HCT116 (cell line): ENCODE results near the gene HDAC10. TPM values are rescaled to one million over a fixed set of nuclear protein-coding genes. Genes with fewer than 3 reads are reported as not detected.
A peak's percentile ranks its signal among the peaks of the same experiment; 100 is the strongest.

ENCODE experiments used
- ATAC-seq: fragments of 200-7000 bp; cut with Tn5 transposase; 2 replicates; pipeline ENCODE4 v1.9.1; 2020; ENCODE audit warnings: mild to moderate bottlenecking, moderate library complexity
- BruUV-seq: library from RNA; stranded (reverse); fragments of 400-500 nt; replicated peaks from 2 replicates; lab custom pipeline; 2021; lab: Mats Ljungman, UMichigan
- CTCF ChIA-PET: fragments of 300-600 bp; sonication (Branson Sonifier 250); formaldehyde crosslinking; loops from one replicate; lab custom pipeline; 2021; ENCODE audit warnings: antibody characterized with exemption; lab: Charles Lee
- POLR2A ChIA-PET: fragments of 300-600, 350-600 bp; sonication (Branson Sonifier 250); formaldehyde crosslinking; loops from one replicate; lab custom pipeline; 2021; ENCODE audit warnings: antibody characterized with exemption; lab: Charles Lee
- RAD21 ChIA-PET, 2 experiments: fragments of 300-600 bp; sonication (Branson Sonifier 250); formaldehyde crosslinking; loops; one replicate each; lab custom pipeline; 2023; ENCODE audit warnings: low total read pairs in 2 of 2; ENCODE audit not compliant: uncharacterized antibody in 2 of 2, unreplicated experiment in 2 of 2, low non-redundant PET in 1 of 2; lab: Charles Lee
- DNase-seq: peaks from one replicate; pipeline ENCODE4 v3.0.0-alpha.2; 2010; ENCODE audit warnings: low read depth, low spot score
- H2AFZ ChIP-seq: fragments of 200-600 bp; shearing (Covaris generic), sonication (generic); 2 replicates; pipeline ENCODE4 v1.6.1; 2017; ENCODE audit warnings: low read depth, mixed run types, mixed read lengths, antibody characterized with exemption, low read length; ENCODE audit not compliant: poor library complexity, severe bottlenecking
- H3K27ac ChIP-seq: 2 replicates; pipeline ENCODE4 v1.5.1; 2012; ENCODE audit warnings: low read depth, low read length
- H3K27me3 ChIP-seq: fragments of 200-600 bp; sonication (generic); 2 replicates; pipeline ENCODE4 v1.6.1; 2016; ENCODE audit warnings: mixed run types, low read length, mixed read lengths; ENCODE audit not compliant: insufficient read depth
- H3K36me3 ChIP-seq, 2 experiments: fragments of 200-500 bp in 1 of 2; fragments of 200-600 bp in 1 of 2; sonication (Bioruptor generic) in 1 of 2; sonication (generic) in 1 of 2; 2 replicates each; pipeline versions ENCODE4 v1.5.1 to v1.6.1; 2014 to 2016; ENCODE audit warnings: low read length in 2 of 2, inconsistent platforms in 1 of 2, mixed read lengths in 1 of 2, mixed run types in 1 of 2; ENCODE audit not compliant: insufficient read depth in 2 of 2, control insufficient read depth in 1 of 2
- H3K4me1 ChIP-seq, 2 experiments: fragments of 200-600 bp in 1 of 2; sonication (generic) in 1 of 2; 2 replicates each; pipeline versions ENCODE4 v1.5.1 to v1.6.1; 2012 to 2017; ENCODE audit warnings: low read length in 2 of 2, inconsistent platforms in 1 of 2, mild to moderate bottlenecking in 1 of 2, mixed read lengths in 1 of 2, mixed run types in 1 of 2, moderate library complexity in 1 of 2; ENCODE audit not compliant: insufficient read depth in 2 of 2, control insufficient read depth in 1 of 2
- H3K4me2 ChIP-seq: fragments of 200-600 bp; sonication (generic); 2 replicates; pipeline ENCODE4 v1.6.1; 2017; ENCODE audit warnings: mixed run types, low read length, mixed read lengths
- H3K4me3 ChIP-seq, 2 experiments: fragments of 200-600 bp in 1 of 2; sonication (generic) in 1 of 2; replicated peaks in 1 of 2; 2 replicates each; pipeline ENCODE4 v1.5.1; 2011 to 2016; ENCODE audit warnings: low read length in 2 of 2, control low read depth in 1 of 2, low read depth in 1 of 2, mild to moderate bottlenecking in 1 of 2, mixed read lengths in 1 of 2, mixed run types in 1 of 2
- H3K79me2 ChIP-seq: fragments of 200-600 bp; sonication (generic); 2 replicates; pipeline ENCODE4 v1.6.1; 2017; ENCODE audit warnings: mild to moderate bottlenecking, mixed run types, low read length, moderate library complexity, mixed read lengths; ENCODE audit not compliant: insufficient read depth
- H3K9ac ChIP-seq: fragments of 200-600 bp; sonication (generic); 2 replicates; pipeline ENCODE4 v1.6.1; 2016; ENCODE audit warnings: low read length, mixed read lengths
- H3K9me2 ChIP-seq: fragments of 200-600 bp; sonication (generic), shearing (Covaris generic); 2 replicates; pipeline ENCODE4 v1.6.1; 2017; ENCODE audit warnings: mixed run types, mild to moderate bottlenecking, moderate library complexity; ENCODE audit not compliant: insufficient read depth
- H3K9me3 ChIP-seq, 2 experiments: fragments of 200-500 bp in 1 of 2; fragments of 200-600 bp in 1 of 2; sonication (Bioruptor generic) in 1 of 2; sonication (generic) in 1 of 2; 2 replicates each; pipeline ENCODE4 v1.6.1; 2014 to 2017; ENCODE audit warnings: low read length in 2 of 2, mixed read lengths in 2 of 2, inconsistent platforms in 1 of 2, low read depth in 1 of 2, mild to moderate bottlenecking in 1 of 2, mixed run types in 1 of 2, moderate library complexity in 1 of 2; ENCODE audit not compliant: control insufficient read depth in 1 of 2, insufficient read depth in 1 of 2
- H4K20me1 ChIP-seq: fragments of 200-600 bp; sonication (generic), shearing (Covaris generic); 2 replicates; pipeline ENCODE4 v1.6.1; 2017; ENCODE audit warnings: mixed run types, mild to moderate bottlenecking, moderate library complexity; ENCODE audit not compliant: insufficient read depth
- EGR1 ChIP-seq: IDR thresholded peaks from 2 replicates; pipeline ENCODE4 v1.6.1; 2012; ENCODE audit warnings: low read depth
- EZH2 ChIP-seq: fragments of 200-600 bp; sonication (generic); IDR thresholded peaks from 2 replicates; pipeline ENCODE4 v1.6.1; 2017; ENCODE audit warnings: antibody characterized with exemption, mixed run types
- EZH2phosphoT487 ChIP-seq: fragments of 200-600 bp; IDR thresholded peaks from 2 replicates; pipeline ENCODE4 v1.6.1; 2018; ENCODE audit warnings: antibody characterized with exemption, borderline replicate concordance
- FOSL1 ChIP-seq: IDR thresholded peaks from 2 replicates; pipeline ENCODE4 v1.6.1; 2012; ENCODE audit warnings: low read depth
- JUND ChIP-seq: IDR thresholded peaks from 2 replicates; pipeline ENCODE4 v1.6.1; 2012
- POLR2A ChIP-seq: IDR thresholded peaks from 2 replicates; pipeline ENCODE4 v1.7.0; 2011; ENCODE audit warnings: borderline replicate concordance; ENCODE audit not compliant: insufficient read depth, insufficient read length; ENCODE audit errors: extremely low read depth
- POLR2AphosphoS5 ChIP-seq: IDR thresholded peaks from 2 replicates; pipeline ENCODE4 v1.6.1; 2011; ENCODE audit warnings: mild to moderate bottlenecking, low read depth, low read length, moderate library complexity
- RAD21 ChIP-seq: IDR thresholded peaks from 2 replicates; pipeline ENCODE4 v1.6.1; 2012; ENCODE audit warnings: low read depth, mild to moderate bottlenecking
- SIN3A ChIP-seq: IDR thresholded peaks from 2 replicates; pipeline ENCODE4 v1.6.1; 2012; ENCODE audit warnings: low read depth
- SP1 ChIP-seq: IDR thresholded peaks from 2 replicates; pipeline ENCODE4 v1.6.1; 2012; ENCODE audit warnings: low read depth
- ZFX ChIP-seq: fragments of 450-650 bp; IDR thresholded peaks from 2 replicates; pipeline ENCODE4 v1.6.1; 2017
- intact Hi-C: fragments of 100-400 bp; cut with micrococcal nuclease; formaldehyde crosslinking; loops from 2 replicates; pipeline ENCODE4 v1.10.0; 2022
- total RNA-seq: library from RNA; stranded (reverse); gene quantifications from one replicate; pipeline ENCODE4 v1.2.1, GENCODE V29; 2021; ENCODE audit not compliant: unreplicated experiment
- TF ChIP-seq, protein P1 (sequence below): IDR thresholded peaks from 2 replicates; pipeline ENCODE4 v1.6.1; 2012; ENCODE audit warnings: low read depth
- TF ChIP-seq, protein P2 (sequence below): IDR thresholded peaks from 2 replicates; pipeline ENCODE4 v1.6.1; 2012

Gene HDAC10
- total RNA-seq, 1 experiment from 2014 or later = 67.5 TPM

GRCh38 chr22:50259302-50259701 is 8.2 kb upstream of the HDAC10 start:
- H3K4me3 ChIP-seq = no peak overlapping the region
- intact Hi-C loops = no loop called here
- no peaks in the 10 kb centered on the region for H3K9me2 ChIP-seq
- H3K4me2 ChIP-seq = no peak overlapping the region
- peak overlapping the region; percentile 10; the same call in 1 of the 2 replicates for H3K27ac ChIP-seq
- H3K27me3 ChIP-seq = no peaks in the 10 kb centered on the region
- H2AFZ ChIP-seq = no peak overlapping the region
- ChIA-PET CTCF (interaction anchor here (0.6 kb wide), 1 partner anchor 22 kb away, joined by 5 read pairs; no protein-coding TSS in a partner anchor), POLR2A (interaction anchor here (0.8 kb wide), 1 partner anchor 101 kb away, joined by 4 read pairs; no protein-coding TSS in a partner anchor), RAD21 (interaction anchor here in 1 of 2 experiments (1.2 kb wide), 1 partner anchor 8 kb away, joined by 3 read pairs; the partner anchor contains the start of gene HDAC10)
- TF ChIP-seq ZFX (no peak), RAD21 (no peak), FOSL1 (no peak), POLR2A (no peak)
- ATAC-seq (no peak), DNase-seq (no peak)
- no peak overlapping the region for H3K9ac ChIP-seq
- no peaks in the 10 kb centered on the region for H3K9me3 ChIP-seq
- H3K79me2 ChIP-seq = peaks cover 28% of the 10 kb centered on the region
- H3K36me3 ChIP-seq = peaks cover 0 to 11% of the 10 kb centered on the region in 2 experiments; a peak in 2 of 4 replicates
- H4K20me1 ChIP-seq = no peaks in the 10 kb centered on the region
- no TSS peak for BruUV-seq
- peaks cover 19 to 32% of the 10 kb centered on the region in 2 experiments for H3K4me1 ChIP-seq

DNA sequence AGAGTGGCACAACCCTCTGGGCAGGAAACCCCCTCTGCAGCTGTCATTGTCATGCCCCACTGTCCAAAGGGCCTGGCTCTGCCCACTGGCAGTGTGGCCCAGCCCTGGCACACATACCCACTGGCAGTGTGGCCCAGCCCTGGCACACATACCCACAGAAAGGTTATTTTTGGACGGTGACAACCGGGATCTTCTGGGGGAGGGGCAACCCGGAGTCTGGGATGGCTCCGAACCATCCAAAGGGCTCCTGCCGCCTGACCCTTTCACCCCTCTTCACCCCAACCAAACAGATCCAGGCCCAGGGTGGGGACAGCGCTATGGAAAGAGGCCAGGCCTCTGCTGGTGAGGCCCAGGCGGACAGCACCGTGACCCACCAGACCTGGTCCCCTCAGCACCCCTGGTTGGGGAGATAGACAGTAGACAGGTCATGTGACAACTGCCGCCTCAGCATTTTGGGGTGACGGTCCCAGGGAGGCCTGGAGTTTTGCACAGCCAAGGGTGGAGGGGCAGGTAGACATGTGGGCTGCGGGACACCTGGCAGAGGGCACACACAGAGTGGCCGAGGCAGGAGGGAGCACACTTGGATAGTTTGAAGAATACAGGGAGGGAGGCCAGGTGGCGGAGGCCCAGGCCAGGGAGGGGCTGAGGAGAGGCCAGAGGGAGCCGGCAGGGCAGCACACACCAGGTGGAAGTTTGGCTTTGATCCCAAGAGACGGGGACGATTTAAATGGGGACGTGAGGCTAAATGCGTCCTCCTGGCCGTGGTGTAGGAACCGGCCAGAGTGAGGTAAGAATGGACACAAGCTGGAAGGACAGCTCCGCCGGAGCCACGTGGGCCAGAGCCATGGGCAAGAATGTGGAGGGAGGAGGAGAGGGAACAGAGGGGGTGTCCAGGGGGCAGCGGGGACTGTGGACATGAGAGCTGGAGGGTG is 7.6 kb upstream of the HDAC10 start:
- Histone ChIP-seq H3K79me2 (peaks cover 28% of the 10 kb centered on the region), H3K4me1 (peaks cover 19 to 32% of the 10 kb centered on the region in 2 experiments), H3K9me3 (no peaks in the 10 kb centered on the region), H3K4me3 (no peak overlapping the region), H4K20me1 (no peaks in the 10 kb centered on the region), H3K36me3 (peaks cover 0 to 11% of the 10 kb centered on the region in 2 experiments; a peak in 2 of 4 replicates), H2AFZ (no peak overlapping the region), H3K27me3 (no peaks in the 10 kb centered on the region), H3K27ac (peak overlapping the region; percentile 10; the same call in 1 of the 2 replicates), H3K4me2 (no peak overlapping the region)
- ATAC-seq = no peak
- CTCF ChIA-PET = no interaction called here
- POLR2A ChIA-PET = interaction anchor here (0.8 kb wide), 1 partner anchor 102 kb away, joined by 4 read pairs; no protein-coding TSS in a partner anchor
- intact Hi-C loops = no loop called here
- RAD21 ChIA-PET = no interaction called here
- DNase-seq = no peak
- no peak for TF ChIP-seq SP1
- TF ChIP-seq EZH2phosphoT487 = no peak
- no peak for TF ChIP-seq ZFX
- TF ChIP-seq POLR2A = no peak
- no peak for TF ChIP-seq JUND
- TF ChIP-seq SIN3A = no peak
- no peak for TF ChIP-seq RAD21
- TF ChIP-seq, protein P1, sequence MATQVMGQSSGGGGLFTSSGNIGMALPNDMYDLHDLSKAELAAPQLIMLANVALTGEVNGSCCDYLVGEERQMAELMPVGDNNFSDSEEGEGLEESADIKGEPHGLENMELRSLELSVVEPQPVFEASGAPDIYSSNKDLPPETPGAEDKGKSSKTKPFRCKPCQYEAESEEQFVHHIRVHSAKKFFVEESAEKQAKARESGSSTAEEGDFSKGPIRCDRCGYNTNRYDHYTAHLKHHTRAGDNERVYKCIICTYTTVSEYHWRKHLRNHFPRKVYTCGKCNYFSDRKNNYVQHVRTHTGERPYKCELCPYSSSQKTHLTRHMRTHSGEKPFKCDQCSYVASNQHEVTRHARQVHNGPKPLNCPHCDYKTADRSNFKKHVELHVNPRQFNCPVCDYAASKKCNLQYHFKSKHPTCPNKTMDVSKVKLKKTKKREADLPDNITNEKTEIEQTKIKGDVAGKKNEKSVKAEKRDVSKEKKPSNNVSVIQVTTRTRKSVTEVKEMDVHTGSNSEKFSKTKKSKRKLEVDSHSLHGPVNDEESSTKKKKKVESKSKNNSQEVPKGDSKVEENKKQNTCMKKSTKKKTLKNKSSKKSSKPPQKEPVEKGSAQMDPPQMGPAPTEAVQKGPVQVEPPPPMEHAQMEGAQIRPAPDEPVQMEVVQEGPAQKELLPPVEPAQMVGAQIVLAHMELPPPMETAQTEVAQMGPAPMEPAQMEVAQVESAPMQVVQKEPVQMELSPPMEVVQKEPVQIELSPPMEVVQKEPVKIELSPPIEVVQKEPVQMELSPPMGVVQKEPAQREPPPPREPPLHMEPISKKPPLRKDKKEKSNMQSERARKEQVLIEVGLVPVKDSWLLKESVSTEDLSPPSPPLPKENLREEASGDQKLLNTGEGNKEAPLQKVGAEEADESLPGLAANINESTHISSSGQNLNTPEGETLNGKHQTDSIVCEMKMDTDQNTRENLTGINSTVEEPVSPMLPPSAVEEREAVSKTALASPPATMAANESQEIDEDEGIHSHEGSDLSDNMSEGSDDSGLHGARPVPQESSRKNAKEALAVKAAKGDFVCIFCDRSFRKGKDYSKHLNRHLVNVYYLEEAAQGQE = no peak
- no peak for TF ChIP-seq EGR1
- TF ChIP-seq POLR2AphosphoS5 = no peak
- TF ChIP-seq, protein P2, sequence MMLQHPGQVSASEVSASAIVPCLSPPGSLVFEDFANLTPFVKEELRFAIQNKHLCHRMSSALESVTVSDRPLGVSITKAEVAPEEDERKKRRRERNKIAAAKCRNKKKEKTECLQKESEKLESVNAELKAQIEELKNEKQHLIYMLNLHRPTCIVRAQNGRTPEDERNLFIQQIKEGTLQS = no peak
- TF ChIP-seq EZH2 = no peak
- TF ChIP-seq, all 23 proteins: peak for 0
- Histone ChIP-seq H3K9me2 (no peaks in the 10 kb centered on the region), H3K9ac (no peak overlapping the region)
- no TSS peak for BruUV-seq
